Measurements from ENCODE around the gene BET1.

The BET1 gene

DNA sequence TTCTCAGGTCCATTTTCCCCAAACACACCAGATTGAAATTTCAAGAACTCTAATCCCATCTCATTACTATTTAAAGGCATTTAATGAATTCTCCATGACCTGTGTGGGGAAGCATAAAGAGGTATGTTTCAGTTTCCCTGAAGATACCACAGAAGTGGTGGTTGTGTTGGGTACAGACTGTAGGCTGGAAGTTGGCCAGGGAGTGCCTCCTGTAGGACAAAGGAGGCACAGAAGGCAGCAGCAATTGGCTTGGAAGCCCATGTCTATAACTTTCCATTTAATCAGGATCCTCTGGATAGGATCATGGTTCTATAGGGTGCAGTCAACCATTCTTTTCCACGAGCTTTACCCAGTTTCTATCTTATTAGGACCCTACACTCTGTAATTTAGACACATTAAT lies 8.6 kb upstream of the BET1 start:
- no peak for DNase-seq (ENCODE audit: low spot score)

GRCh38 chr7:94011714-94012353 lies 7.7 kb upstream of the BET1 start:
- no peak for DNase-seq (ENCODE audit: low spot score)

DNA sequence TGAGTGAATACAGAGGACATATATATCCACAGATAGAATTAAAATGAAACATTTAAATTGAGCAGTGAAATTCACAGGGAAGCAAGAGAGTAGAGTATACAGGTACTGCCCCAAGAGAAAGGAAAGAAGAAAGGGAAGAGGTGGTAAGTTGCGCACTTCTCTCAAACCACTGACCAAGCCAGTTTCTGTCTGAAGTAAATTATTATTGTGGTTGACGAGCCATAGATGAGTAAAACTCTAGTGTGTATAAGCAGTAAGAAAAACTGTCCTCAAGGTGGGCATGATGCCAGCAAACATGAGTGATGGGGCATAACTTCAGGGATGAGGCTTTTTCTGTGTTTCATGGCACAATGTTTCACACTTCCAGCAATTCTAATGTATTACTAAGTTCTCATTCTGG lies 4.4 kb upstream of the BET1 start:
- no peak for DNase-seq (ENCODE audit: low spot score)

DNA sequence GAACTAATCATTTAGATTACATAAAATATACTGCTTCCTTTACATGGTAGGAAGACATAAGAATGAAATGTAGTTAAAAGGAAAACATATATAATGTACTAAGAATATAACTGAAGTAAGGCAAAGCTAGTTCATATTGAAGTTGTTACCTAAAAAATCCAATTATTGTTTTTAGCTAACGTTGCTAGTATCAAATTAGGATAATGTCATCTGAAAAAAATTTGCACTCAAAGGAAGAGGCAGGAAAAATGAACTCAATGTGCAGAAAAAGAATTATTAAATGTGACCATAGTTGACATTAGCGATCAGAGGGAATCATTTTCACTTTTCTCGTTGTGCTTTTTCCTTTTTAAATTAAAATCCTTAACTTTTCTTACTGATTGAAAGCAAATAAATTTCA lies 1.6 kb upstream of the BET1 start:
- no peak for DNase-seq (ENCODE audit: low spot score)

GRCh38 chr7:94003446-94004023 lies 620 bp downstream of the BET1 start:
- no peak for DNase-seq (ENCODE audit: low spot score)

GRCh38 chr7:94001396-94001795 lies 2.8 kb downstream of the BET1 start:
- no peak for DNase-seq (ENCODE audit: low spot score)

- no peak for DNase-seq (ENCODE audit: low spot score)
Observed at GRCh38 chr7:93997868-93998267, 6.3 kb downstream of the BET1 start.

DNA sequence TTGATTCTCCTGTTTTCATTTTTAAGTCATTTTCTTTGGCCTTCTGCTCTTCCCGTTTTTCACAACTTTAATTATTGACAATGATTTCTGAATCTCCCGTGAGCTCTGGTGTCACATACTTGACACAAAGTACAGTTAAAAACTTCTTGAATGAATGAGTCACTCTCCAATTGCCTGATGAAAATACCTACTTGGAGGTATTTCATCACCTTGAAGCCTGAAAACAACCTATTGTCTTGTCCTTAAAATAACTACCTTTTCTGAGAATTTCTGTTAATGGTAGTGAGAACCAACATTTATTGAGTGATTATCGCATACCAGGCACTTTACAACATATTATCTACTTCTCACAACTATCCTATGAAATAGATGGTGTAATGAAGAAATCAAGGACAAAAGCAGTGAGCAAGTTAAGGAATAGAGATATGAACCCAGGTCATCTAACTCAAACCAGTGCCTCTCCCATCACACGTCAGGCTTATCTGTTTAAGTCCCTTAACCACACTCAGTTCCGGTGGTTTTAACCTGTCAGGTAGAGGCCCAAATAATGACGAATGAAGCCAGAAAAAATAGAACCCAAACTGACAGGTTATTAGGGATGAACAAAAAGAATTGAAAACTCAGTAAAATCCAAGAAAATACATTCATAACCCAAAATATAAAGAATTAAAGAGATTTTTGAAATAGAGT lies 11.6 kb downstream of the BET1 start:
- DNase-seq (ENCODE audit: low spot score): no peak

- no peak for DNase-seq (ENCODE audit: low spot score)
Observed at GRCh38 chr7:93987297-93987696, 16.9 kb downstream of the BET1 start.

GRCh38 chr7:93985101-93985500 lies 19.1 kb downstream of the BET1 start:
- no peak for DNase-seq (ENCODE audit: low spot score)

- DNase-seq (ENCODE audit: low spot score): no peak
Observed at GRCh38 chr7:93984024-93984423, 20.1 kb downstream of the BET1 start.

GRCh38 chr7:93981480-93981874 lies 22.7 kb downstream of the BET1 start:
- no peak for DNase-seq (ENCODE audit: low spot score)

DNA sequence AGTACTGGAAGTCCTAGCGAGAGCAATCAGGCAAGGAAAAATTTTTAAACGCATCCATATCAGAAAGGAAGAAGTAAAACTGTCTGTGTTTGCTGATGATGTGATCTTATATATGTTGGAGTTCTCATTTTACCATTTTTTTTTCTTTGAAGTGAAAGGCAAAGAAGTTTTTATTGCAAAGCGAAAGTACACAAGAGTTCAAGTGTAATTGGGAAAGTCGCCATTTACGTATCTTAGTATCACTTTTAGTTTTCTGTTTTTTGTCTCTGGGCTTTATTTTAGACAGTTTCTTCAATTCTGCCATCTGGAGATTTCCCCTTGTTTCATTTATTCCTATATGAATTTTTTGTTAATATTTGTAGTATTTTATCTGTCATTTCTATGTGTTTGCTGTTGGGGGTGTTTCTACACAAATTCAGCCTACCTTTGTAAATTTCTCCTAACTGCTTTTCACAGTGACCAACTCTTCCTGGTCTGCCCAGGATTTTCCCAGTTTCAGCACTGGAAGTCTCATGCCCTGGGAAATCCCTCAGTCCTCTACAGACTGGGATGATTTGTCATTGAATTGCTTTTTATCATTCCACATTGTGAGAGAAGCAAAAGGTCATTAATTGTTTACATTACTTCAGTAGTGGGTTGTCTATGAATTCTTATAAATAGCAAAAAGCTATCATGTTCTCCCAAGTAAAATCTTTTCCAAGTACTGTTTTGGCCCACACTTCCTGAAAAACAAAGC lies 23.2 kb downstream of the BET1 start:
- no peak for DNase-seq (ENCODE audit: low spot score)

DNA sequence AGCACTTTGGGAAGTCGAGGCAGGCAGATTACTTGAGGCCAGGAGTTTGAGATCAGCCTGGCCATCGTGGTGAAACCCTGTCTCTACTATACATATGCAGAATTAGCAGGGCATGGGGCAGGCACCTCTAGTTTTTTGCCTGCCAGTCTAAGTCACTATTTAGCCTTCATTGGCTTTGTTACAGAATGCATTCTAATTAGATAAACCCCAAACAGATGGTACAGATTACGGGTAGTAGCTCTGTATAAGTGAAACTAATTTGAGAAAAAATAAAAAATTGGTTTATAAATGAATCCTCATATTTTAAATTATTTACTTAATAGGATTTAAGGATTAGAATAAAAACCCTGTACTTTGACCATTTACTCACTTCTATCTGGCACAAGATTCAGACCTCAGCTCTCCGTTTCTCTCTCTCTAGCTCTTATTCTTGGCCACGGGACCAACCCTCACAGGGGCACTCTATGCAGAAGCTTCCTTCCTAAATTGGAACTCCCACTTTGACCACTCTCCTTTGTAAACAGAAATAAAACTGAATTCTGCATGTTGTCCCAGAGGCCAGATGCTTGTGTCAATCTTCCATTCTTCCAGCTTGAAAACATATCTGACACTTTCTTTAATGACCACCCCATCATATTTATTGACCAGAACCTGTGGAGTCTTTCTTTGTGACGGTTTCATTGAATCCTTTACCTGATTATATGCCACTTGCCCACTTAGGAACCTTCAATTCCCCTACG lies 26.8 kb downstream of the BET1 start:
- no peak for DNase-seq (ENCODE audit: low spot score)

GRCh38 chr7:93973134-93973533 lies 31.0 kb downstream of the BET1 start:
- DNase-seq (ENCODE audit: low spot score): no peak

GRCh38 chr7:93972029-93972725 lies 32.0 kb downstream of the BET1 start:
- DNase-seq (ENCODE audit: low spot score): no peak

GRCh38 chr7:93968911-93969620 lies 35.1 kb downstream of the BET1 start:
- no peak for DNase-seq (ENCODE audit: low spot score)

DNA sequence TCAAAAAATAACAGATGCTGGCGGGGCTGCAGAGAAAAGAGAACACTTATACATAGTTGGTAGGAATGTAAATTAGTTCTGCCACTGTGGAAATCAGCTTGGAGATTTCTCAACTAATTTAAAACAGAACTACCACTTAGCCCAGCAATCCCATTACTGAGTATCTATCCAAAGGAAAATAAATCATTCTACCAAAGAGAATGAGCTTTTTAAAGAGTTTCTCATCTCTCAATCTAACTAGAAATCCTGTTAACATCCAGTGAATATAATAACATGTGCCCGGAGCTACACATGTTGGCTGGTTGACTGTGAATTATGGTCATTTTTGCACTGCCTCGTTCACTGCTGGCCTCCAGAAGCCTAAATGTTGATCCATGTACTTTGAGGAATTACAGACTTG lies 39.3 kb downstream of the BET1 start:
- no peak for DNase-seq (ENCODE audit: low spot score)

DNA sequence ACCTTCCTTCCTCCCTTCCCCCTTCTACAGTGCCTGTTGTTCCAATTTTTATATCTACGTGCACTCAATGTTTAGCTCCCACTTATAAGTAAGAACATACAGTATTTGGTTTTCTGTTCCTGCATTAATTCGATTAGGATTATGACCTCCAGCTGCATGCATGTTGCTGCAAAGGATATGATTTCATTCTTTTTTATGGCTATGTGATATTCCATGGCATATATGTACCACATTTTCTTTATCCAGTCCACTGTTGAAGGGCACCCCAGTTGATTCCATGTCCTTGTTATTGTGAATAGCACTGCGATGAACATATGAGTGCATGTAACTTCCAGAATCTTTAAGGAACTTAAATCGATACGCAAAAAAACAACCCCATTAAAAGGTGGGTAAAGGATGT lies 39.9 kb downstream of the BET1 start:
- no peak for DNase-seq (ENCODE audit: low spot score)

GRCh38 chr7:93960986-93961385 lies 43.2 kb downstream of the BET1 start:
- DNase-seq (ENCODE audit: low spot score): no peak

GRCh38 chr7:93958651-93959050 lies 45.5 kb downstream of the BET1 start:
- no peak for DNase-seq (ENCODE audit: low spot score)

Measured in putamen (tissue), 1 donor.